H1 (cell line): ENCODE results near the gene FAM107A. TPM values are rescaled to one million over a fixed set of nuclear protein-coding genes. Genes with fewer than 3 reads are reported as not detected.

Experiments used
- CTCF ChIA-PET: fragments of 300-600 bp; sonication (Branson Sonifier 250); formaldehyde crosslinking; loops from one replicate; lab custom pipeline; 2021; ENCODE audit not compliant: partially characterized antibody; lab: Charles Lee
- POLR2A ChIA-PET: fragments of 300-600 bp; sonication (Branson Sonifier 250); formaldehyde crosslinking; loops from one replicate; lab custom pipeline; 2021; ENCODE audit warnings: inconsistent platforms; ENCODE audit not compliant: partially characterized antibody; lab: Charles Lee
- DNase-seq, 2 experiments: peaks; one replicate each; pipeline versions ENCODE4 v3.0.0 to v3.0.0-alpha.2; 2010 to 2022; ENCODE audit warnings: low spot score in 2 of 2, low read depth in 1 of 2, mixed read lengths in 1 of 2
- FAIRE-seq: peaks from 2 replicates; lab custom pipeline; 2011; peaks lifted over from hg19 to GRCh38; lab: Jason Lieb, UNC
- H2AFZ ChIP-seq: 2 replicates; pipeline ENCODE4 v1.8.1; 2012; ENCODE audit warnings: low read length, inconsistent platforms
- H2AK5ac ChIP-seq: 2 replicates; pipeline ENCODE4 v1.6.1; 2013; ENCODE audit warnings: low read depth, low read length
- H2BK120ac ChIP-seq: replicated peaks from 2 replicates; pipeline ENCODE3; 2013; ENCODE audit warnings: low read depth, low read length, inconsistent platforms
- H2BK12ac ChIP-seq: 2 replicates; pipeline ENCODE4 v1.6.1; 2013; ENCODE audit warnings: low read depth, low read length
- H2BK15ac ChIP-seq: 2 replicates; pipeline ENCODE4 v1.6.1; 2013; ENCODE audit warnings: low read length
- H2BK20ac ChIP-seq: 2 replicates; pipeline ENCODE4 v1.6.1; 2013; ENCODE audit warnings: low read length
- H2BK5ac ChIP-seq: 2 replicates; pipeline ENCODE4 v1.6.1; 2013; ENCODE audit warnings: low read depth, low read length
- H3K14ac ChIP-seq: 2 replicates; pipeline ENCODE4 v1.6.1; 2013; ENCODE audit warnings: inconsistent platforms; ENCODE audit not compliant: insufficient read length
- H3K18ac ChIP-seq: 2 replicates; pipeline ENCODE4 v1.6.1; 2013; ENCODE audit warnings: low read length; ENCODE audit errors: extremely low read depth
- H3K23ac ChIP-seq: 2 replicates; pipeline ENCODE4 v1.6.1; 2013; ENCODE audit warnings: inconsistent platforms; ENCODE audit not compliant: insufficient read length
- H3K23me2 ChIP-seq: 2 replicates; pipeline ENCODE4 v1.6.1; 2013; ENCODE audit warnings: low read depth, low read length
- H3K27ac ChIP-seq: 2 replicates; pipeline ENCODE4 v1.6.1; 2011; ENCODE audit warnings: low read depth, low read length, inconsistent platforms
- H3K27me3 ChIP-seq, 4 experiments: replicated peaks in 1 of 4; 1 replicate in 1 of 4; 2 replicates in 3 of 4; pipeline versions ENCODE4 v1.6.1 to v1.8.1; 2011 to 2013; ENCODE audit warnings: low read length in 3 of 4, mild to moderate bottlenecking in 3 of 4, inconsistent platforms in 2 of 4, mixed read lengths in 2 of 4, moderate library complexity in 1 of 4; ENCODE audit not compliant: control insufficient read depth in 3 of 4, insufficient read depth in 3 of 4; ENCODE audit errors: extremely low read depth in 1 of 4
- H3K36me3 ChIP-seq, 4 experiments: 2 replicates each; pipeline versions ENCODE4 v1.6.1 to v1.8.1; 2011 to 2013; ENCODE audit warnings: mild to moderate bottlenecking in 4 of 4, low read length in 3 of 4, moderate library complexity in 2 of 4, control low read depth in 1 of 4, inconsistent platforms in 1 of 4; ENCODE audit not compliant: insufficient read depth in 4 of 4, control insufficient read depth in 2 of 4
- H3K4ac ChIP-seq: replicated peaks from 2 replicates; pipeline ENCODE3; 2013; ENCODE audit warnings: low read length, low read depth, mixed read lengths, inconsistent platforms; ENCODE audit not compliant: insufficient read length
- H3K4me1 ChIP-seq, 4 experiments: replicated peaks in 1 of 4; 1 replicate in 1 of 4; 2 replicates in 3 of 4; pipeline versions ENCODE4 v1.6.1 to v1.8.1; 2011 to 2013; ENCODE audit warnings: low read length in 3 of 4, inconsistent platforms in 2 of 4, mixed read lengths in 1 of 4; ENCODE audit not compliant: insufficient read depth in 4 of 4, control insufficient read depth in 3 of 4
- H3K4me2 ChIP-seq, 2 experiments: 2 replicates each; pipeline versions ENCODE4 v1.6.1 to v1.8.1; 2011 to 2013; ENCODE audit warnings: low read depth in 2 of 2, low read length in 2 of 2, control low read depth in 1 of 2, inconsistent platforms in 1 of 2, mild to moderate bottlenecking in 1 of 2; ENCODE audit not compliant: insufficient read depth in 1 of 2
- H3K4me3 ChIP-seq, 4 experiments: fragments of 200-600, 300-600 bp in 1 of 4; sonication (generic), shearing (Covaris generic), sonication (Bioruptor Twin) in 1 of 4; 2 replicates each; pipeline versions ENCODE4 v1.5.1 to v1.8.1; 2011 to 2016; ENCODE audit warnings: low read length in 4 of 4, low read depth in 3 of 4, control low read depth in 2 of 4, inconsistent platforms in 2 of 4, mild to moderate bottlenecking in 2 of 4, mixed read lengths in 1 of 4, moderate library complexity in 1 of 4; ENCODE audit not compliant: insufficient read depth in 2 of 4; ENCODE audit errors: extremely low read depth in 1 of 4
- H3K56ac ChIP-seq: replicated peaks from 2 replicates; pipeline ENCODE3; 2013; ENCODE audit warnings: low read depth, mild to moderate bottlenecking, mixed read lengths, low read length, inconsistent platforms; ENCODE audit not compliant: insufficient read length
- H3K79me1 ChIP-seq: 2 replicates; pipeline ENCODE4 v1.6.1; 2013; ENCODE audit warnings: low read depth, low read length, control low read depth
- H3K79me2 ChIP-seq, 2 experiments: 2 replicates each; pipeline versions ENCODE4 v1.6.1 to v1.8.1; 2012 to 2013; ENCODE audit warnings: low read length in 2 of 2, mild to moderate bottlenecking in 2 of 2, inconsistent platforms in 1 of 2; ENCODE audit not compliant: insufficient read depth in 2 of 2, control insufficient read depth in 1 of 2
- H3K9ac ChIP-seq, 4 experiments: replicated peaks in 1 of 4; 1 replicate in 1 of 4; 2 replicates in 3 of 4; pipeline versions ENCODE4 v1.6.1 to v1.8.1; 2011 to 2013; ENCODE audit warnings: low read depth in 3 of 4, low read length in 3 of 4, control low read depth in 2 of 4, mild to moderate bottlenecking in 2 of 4, moderate library complexity in 2 of 4, inconsistent platforms in 1 of 4; ENCODE audit errors: extremely low read depth in 1 of 4
- H3K9me3 ChIP-seq, 2 experiments: 2 replicates each; pipeline versions ENCODE4 v1.6.1 to v1.8.1; 2012 to 2013; ENCODE audit warnings: mild to moderate bottlenecking in 2 of 2, moderate library complexity in 2 of 2, control low read depth in 1 of 2, inconsistent platforms in 1 of 2, low read depth in 1 of 2, low read length in 1 of 2, mixed read lengths in 1 of 2; ENCODE audit not compliant: insufficient read depth in 2 of 2
- H4K20me1 ChIP-seq, 2 experiments: replicated peaks in 1 of 2; 2 replicates each; pipeline versions ENCODE3 to v1.8.1; 2011 to 2013; ENCODE audit warnings: inconsistent platforms in 2 of 2, low read length in 2 of 2, mild to moderate bottlenecking in 1 of 2; ENCODE audit not compliant: insufficient read depth in 2 of 2, control insufficient read depth in 1 of 2
- H4K5ac ChIP-seq: 2 replicates; pipeline ENCODE4 v1.6.1; 2013; ENCODE audit warnings: low read length, low read depth, mixed read lengths, inconsistent platforms; ENCODE audit not compliant: insufficient read length
- H4K8ac ChIP-seq: 2 replicates; pipeline ENCODE4 v1.8.0; 2013; ENCODE audit warnings: mild to moderate bottlenecking, moderate library complexity, low read length, inconsistent platforms; ENCODE audit not compliant: insufficient read depth; ENCODE audit errors: extremely low read depth
- H4K91ac ChIP-seq: replicated peaks from 2 replicates; pipeline ENCODE3; 2013; ENCODE audit warnings: low read length, mixed read lengths, inconsistent platforms; ENCODE audit not compliant: insufficient read length
- ASH2L ChIP-seq: fragments of 200-600, 300-600 bp; sonication (generic); IDR thresholded peaks from one replicate; pipeline ENCODE4 v1.7.1; 2017; ENCODE audit warnings: low read length
- EGR1 ChIP-seq: IDR thresholded peaks from 2 replicates; pipeline ENCODE4 v1.6.1; 2011; ENCODE audit warnings: low read depth, low read length, borderline replicate concordance
- RAD21 ChIP-seq, 2 experiments: IDR thresholded peaks in 1 of 2; conservative IDR thresholded peaks in 1 of 2; 2 replicates each; pipeline ENCODE4 v1.6.1; 2011; ENCODE audit warnings: low read depth in 2 of 2, low read length in 2 of 2, improper control_type of control experiment in 1 of 2, inconsistent platforms in 1 of 2, mild to moderate bottlenecking in 1 of 2, moderate library complexity in 1 of 2
- SIN3A ChIP-seq, 2 experiments: IDR thresholded peaks in 1 of 2; conservative IDR thresholded peaks in 1 of 2; 2 replicates each; pipeline ENCODE4 v1.6.1; 2011 to 2012; ENCODE audit warnings: low read length in 2 of 2, improper control_type of control experiment in 1 of 2, low read depth in 1 of 2, mild to moderate bottlenecking in 1 of 2
- TAF1 ChIP-seq: IDR thresholded peaks from 2 replicates; pipeline ENCODE4 v1.6.1; 2011; ENCODE audit warnings: mild to moderate bottlenecking, low read depth, low read length
- WGBS, 2 experiments: shearing (Covaris generic) in 1 of 2; methylation state at CpG; one replicate each; pipeline versions ENCODE4 v1.1.6 to v1.1.7; 2013 to 2015; ENCODE audit warnings: low lambda C conversion rate in 2 of 2, mixed read lengths in 2 of 2, inconsistent platforms in 1 of 2, low coverage in 1 of 2, missing lambda C conversion rate in 1 of 2; ENCODE audit not compliant: insufficient replicate concordance in 2 of 2, insufficient coverage in 1 of 2, insufficient read length in 1 of 2; ENCODE audit errors: extremely low coverage in 1 of 2, missing lambda C conversion rate in 1 of 2; 5-methylcytosine and 5-hydroxymethylcytosine counted together
- polyA plus RNA-seq, 7 experiments: library from polyadenylated mRNA; depleted of rRNA in 3 of 7; stranded (reverse) in 5 of 7; unstranded in 2 of 7; fragments of >200 nt in 5 of 7; fragments of 200-250 nt in 2 of 7; gene quantifications; 1 replicate in 5 of 7; 2 replicates in 1 of 7; 4 replicates in 1 of 7; pipeline versions ENCODE4 v1.2.1 to v1.2.3, GENCODE V29; 2011 to 2013; ENCODE audit warnings: missing spikeins in 2 of 7, mixed read lengths in 2 of 7
- total RNA-seq: library from RNA; stranded (reverse); fragmentation: NEBNext Ultra II Directional; extraction: Animal tissue kit (Norgen Biotek cat#: 25700); gene quantifications from 2 replicates; pipeline ENCODE4 v1.2.1, GENCODE V29; 2021

Gene FAM107A
- total and polyA plus RNA-seq, 2 of the 8 experiments (the other 6 are each of a cell fraction or from before 2014, with no cell fraction given), result 0.51 to 0.65 TPM

GRCh38 chr3:58613236-58614132 is 36.3 kb upstream of the FAM107A start:
- no peak overlapping the region; the same call in 1 of the 2 replicates for H2AK5ac ChIP-seq
- peaks cover 3% of the 10 kb centered on the region; the same call in 1 of the 2 replicates for H3K23me2 ChIP-seq
- no peak overlapping the region for H3K4ac ChIP-seq
- 0 out of 2 replicates have a peak overlapping the region, but pooled peaks have one; percentile 35 for H2BK5ac ChIP-seq
- no peak overlapping the region for H4K5ac ChIP-seq
- no peak overlapping the region for H2BK120ac ChIP-seq
- no peaks in the 10 kb centered on the region for H3K27me3 ChIP-seq
- no peak overlapping the region for H4K91ac ChIP-seq
- 82% methylated on average over 7 of the region's 7 CpGs; no CpG with 5 or more reads in 1 of the 2 experiments for WGBS, 2 experiments
- no peak overlapping the region; the same call in 1 of the 2 replicates for H4K8ac ChIP-seq
- TF ChIP-seq RAD21 (IDR thresholded peaks at IDR 0.05 in 1 of 2, conservative IDR thresholded peaks at IDR 0.05 in 1 of 2; ENCODE audit: low read depth in 2 of 2, low read length in 2 of 2) (no peak), TAF1 (no peak), EGR1 (no peak), SIN3A (conservative IDR thresholded peaks at IDR 0.05 in 1 of 2, IDR thresholded peaks at IDR 0.05 in 1 of 2; ENCODE audit: low read depth in 1 of 2, low read length in 2 of 2) (no peak), ASH2L (no peak)
- no peak overlapping the region for H2BK20ac ChIP-seq
- no peak overlapping the region for H3K23ac ChIP-seq
- no peak overlapping the region for H2AFZ ChIP-seq
- H3K18ac ChIP-seq, result no peak overlapping the region; the same call in 1 of the 2 replicates
- H3K4me2 ChIP-seq, result no peak overlapping the region
- H2BK15ac ChIP-seq, result peak overlapping the region; percentile 53
- no peak overlapping the region for H3K56ac ChIP-seq
- H3K79me2 ChIP-seq, result no peaks in the 10 kb centered on the region
- no peak overlapping the region for H3K14ac ChIP-seq
- H2BK12ac ChIP-seq, result 0 out of 2 replicates have a peak overlapping the region, but pooled peaks have one; percentile 27
- peaks cover 0 to 4% (median 0%) of the 10 kb centered on the region in 4 experiments; a peak in 1 of 7 replicates for H3K4me1 ChIP-seq
- FAIRE-seq (no peak), DNase-seq (no peak)
- H3K9ac ChIP-seq, result no peak overlapping the region
- H3K4me3 ChIP-seq, result no peak overlapping the region
- H4K20me1 ChIP-seq, result no peaks in the 10 kb centered on the region
- H3K27ac ChIP-seq, result no peak overlapping the region
- H3K79me1 ChIP-seq, result no peaks in the 10 kb centered on the region; the same call in 1 of the 2 replicates
- ChIA-PET CTCF (interaction anchor here (0.6 to 1.7 kb wide), 10 partner anchors 8 to 307 kb away, joined by 3 to 5 read pairs (median 4); partner anchors contain the start of genes HTD2 and RPP14), POLR2A (no interaction called here)
- H3K9me3 ChIP-seq, result no peaks in the 10 kb centered on the region
- H3K36me3 ChIP-seq, result no peaks in the 10 kb centered on the region
